Stimulated activated CD8-positive, alpha-beta memory T cell treated with anti-CD3 and anti-CD28 coated beads, Interleukin-7, amount 100 ng/mL, for 4 hours (primary cell): ENCODE results near the gene MYEF2.

ENCODE experiments used
- DNase-seq, 2 donors: peaks; one replicate each; pipeline ENCODE4 v3.0.0-alpha.2; 2020; ENCODE audit warnings: low read depth in 2 of 2

MYEF2 gene

GRCh38 chr15:48177766-48178647 is at the start of gene MYEF2:
Gene MYEF2, minus strand, starts transcription at chr15:48178295. Its CDS starts 58 bp downstream, at chr15:48178237.
- DNase-seq = peak; percentile 43 to 48

GRCh38 chr15:48225771-48226170 is 47.7 kb upstream of the MYEF2 start:
- no peak for DNase-seq

- no peak for DNase-seq
Observed at GRCh38 chr15:48222627-48223026, 44.5 kb upstream of the MYEF2 start.

- no peak for DNase-seq
Observed at GRCh38 chr15:48221885-48222284, 43.8 kb upstream of the MYEF2 start.

- DNase-seq = no peak
Observed at GRCh38 chr15:48221261-48221660, 43.2 kb upstream of the MYEF2 start.

GRCh38 chr15:48205981-48206380 is 27.9 kb upstream of the MYEF2 start, which contains the start of gene SLC12A1:
Gene SLC12A1, plus strand, starts transcription at chr15:48206302. Its CDS starts 1,418 bp downstream, at chr15:48207720.
- no peak for DNase-seq

GRCh38 chr15:48202068-48202467 is 24.0 kb upstream of the MYEF2 start:
- no peak for DNase-seq

GRCh38 chr15:48191574-48192225 is 13.6 kb upstream of the MYEF2 start, which contains the start of gene CTXN2:
Gene CTXN2, plus strand, starts transcription at chr15:48191665. Its CDS starts 9,636 bp downstream, at chr15:48201301.
- DNase-seq = no peak

- no peak for DNase-seq
Observed at GRCh38 chr15:48190932-48191573, 13.0 kb upstream of the MYEF2 start.

- no peak for DNase-seq
Observed at GRCh38 chr15:48186271-48186670, 8.2 kb upstream of the MYEF2 start.

- no peak for DNase-seq
Observed at GRCh38 chr15:48185529-48185928, 7.4 kb upstream of the MYEF2 start.

GRCh38 chr15:48182749-48183148 is 4.7 kb upstream of the MYEF2 start:
- no peak for DNase-seq

- DNase-seq = no peak
Observed at GRCh38 chr15:48178648-48178931, 495 bp upstream of the MYEF2 start.

- DNase-seq = no peak
Observed at GRCh38 chr15:48177383-48177765, 721 bp downstream of the MYEF2 start.

- DNase-seq = no peak
Observed at GRCh38 chr15:48176957-48177356, 1.1 kb downstream of the MYEF2 start.

- DNase-seq = no peak
Observed at GRCh38 chr15:48176112-48176511, 2.0 kb downstream of the MYEF2 start.

- no peak for DNase-seq
Observed at GRCh38 chr15:48175126-48175525, 3.0 kb downstream of the MYEF2 start.

GRCh38 chr15:48170981-48171380 is 7.1 kb downstream of the MYEF2 start:
- no peak for DNase-seq

GRCh38 chr15:48168616-48169015 is 9.5 kb downstream of the MYEF2 start:
- DNase-seq = no peak

GRCh38 chr15:48153526-48153925 is 24.6 kb downstream of the MYEF2 start:
- no peak for DNase-seq

GRCh38 chr15:48149858-48150257 is 28.2 kb downstream of the MYEF2 start:
- no peak for DNase-seq

- DNase-seq = no peak
Observed at GRCh38 chr15:48147358-48147757, 30.7 kb downstream of the MYEF2 start.

- DNase-seq = no peak
Observed at GRCh38 chr15:48145923-48146322, 32.2 kb downstream of the MYEF2 start.
